ENCODE data around the gene GRK2. TPM values are rescaled to one million over a fixed set of nuclear protein-coding genes. Genes with fewer than 3 reads are reported as not detected.
A peak's percentile ranks its signal among the peaks of the same experiment; 100 is the strongest.

The GRK2 gene
- total RNA-seq, 2 experiments from 2014 or later: 280 to 397 TPM

DNA sequence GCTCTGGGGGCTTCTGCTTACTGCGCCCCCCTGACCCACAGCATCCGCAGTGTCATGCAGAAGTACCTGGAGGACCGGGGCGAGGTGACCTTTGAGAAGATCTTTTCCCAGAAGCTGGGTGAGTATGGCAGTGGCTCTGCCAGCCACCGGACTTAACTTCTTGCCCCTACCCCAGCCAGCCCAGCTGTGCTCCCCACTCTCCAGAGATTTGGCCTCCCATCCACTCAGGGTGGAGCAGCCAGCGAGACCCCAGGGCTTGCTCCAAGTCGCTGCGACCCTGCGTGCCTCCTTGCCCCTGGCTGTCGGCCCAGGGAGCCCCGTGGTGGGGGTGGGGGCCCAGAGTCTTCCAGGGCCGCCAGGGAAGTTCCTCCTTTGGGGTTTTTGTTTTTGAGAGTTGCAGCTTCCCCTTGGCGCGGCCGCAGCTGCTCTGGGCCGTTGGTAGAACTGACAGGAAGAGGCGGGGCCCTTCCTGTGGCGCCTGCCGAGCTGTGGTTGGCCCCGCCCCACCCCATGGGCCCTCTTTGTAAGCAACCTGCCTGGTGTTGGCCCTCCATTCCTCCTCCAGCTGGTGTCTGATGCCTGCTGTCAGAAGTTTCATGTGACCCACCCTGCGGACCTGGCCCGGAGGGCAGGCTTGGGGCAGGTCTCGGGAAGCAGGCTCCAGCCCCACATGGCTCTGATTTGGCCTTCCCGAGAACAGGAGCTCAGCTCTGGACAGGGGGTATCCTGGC is 11.1 kb downstream of the GRK2 start:
- no peak for TF ChIP-seq EZH2phosphoT487 (IDR thresholded peaks at IDR 0.05; ENCODE audit: borderline replicate concordance, low read depth, low read length)
- TF ChIP-seq, protein P1, sequence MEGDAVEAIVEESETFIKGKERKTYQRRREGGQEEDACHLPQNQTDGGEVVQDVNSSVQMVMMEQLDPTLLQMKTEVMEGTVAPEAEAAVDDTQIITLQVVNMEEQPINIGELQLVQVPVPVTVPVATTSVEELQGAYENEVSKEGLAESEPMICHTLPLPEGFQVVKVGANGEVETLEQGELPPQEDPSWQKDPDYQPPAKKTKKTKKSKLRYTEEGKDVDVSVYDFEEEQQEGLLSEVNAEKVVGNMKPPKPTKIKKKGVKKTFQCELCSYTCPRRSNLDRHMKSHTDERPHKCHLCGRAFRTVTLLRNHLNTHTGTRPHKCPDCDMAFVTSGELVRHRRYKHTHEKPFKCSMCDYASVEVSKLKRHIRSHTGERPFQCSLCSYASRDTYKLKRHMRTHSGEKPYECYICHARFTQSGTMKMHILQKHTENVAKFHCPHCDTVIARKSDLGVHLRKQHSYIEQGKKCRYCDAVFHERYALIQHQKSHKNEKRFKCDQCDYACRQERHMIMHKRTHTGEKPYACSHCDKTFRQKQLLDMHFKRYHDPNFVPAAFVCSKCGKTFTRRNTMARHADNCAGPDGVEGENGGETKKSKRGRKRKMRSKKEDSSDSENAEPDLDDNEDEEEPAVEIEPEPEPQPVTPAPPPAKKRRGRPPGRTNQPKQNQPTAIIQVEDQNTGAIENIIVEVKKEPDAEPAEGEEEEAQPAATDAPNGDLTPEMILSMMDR (conservative IDR thresholded peaks at IDR 0.05; ENCODE audit: low read length): no peak; the same call in 1 of the 2 replicates
- DNase-seq (ENCODE audit: low spot score): peak; percentile 99
- no peaks in the 10 kb centered on the region for H3K9me3 ChIP-seq (ENCODE audit: low read length)
- peaks cover 95% of the 10 kb centered on the region for H3K36me3 ChIP-seq (ENCODE audit: insufficient read depth, low read length)
- H3K4me2 ChIP-seq (ENCODE audit: low read length): peak overlapping the region; percentile 90
- H3K4me1 ChIP-seq (ENCODE audit: insufficient read depth, low read length, poor library complexity, severe bottlenecking): peaks cover 69% of the 10 kb centered on the region
- peaks cover 73% of the 10 kb centered on the region for H3K79me2 ChIP-seq (ENCODE audit: insufficient read depth, low read depth, low read length)
- peaks cover 7% of the 10 kb centered on the region; the same call in 1 of the 2 replicates for H4K20me1 ChIP-seq (ENCODE audit: insufficient read depth, low read length)
- POLR2A ChIA-PET: interaction anchor here (0.5 to 1.7 kb wide), 7 partner anchors 10 to 101 kb away, joined by 3 to 10 read pairs (median 4); partner anchors contain the start of genes ANKRD13D and POLD4
- H3K9me2 ChIP-seq (ENCODE audit: insufficient read depth, low read length): no peaks in the 10 kb centered on the region
- CTCF ChIA-PET (ENCODE audit: unreplicated experiment): interaction anchor here (1.2 to 2.0 kb wide), 2 partner anchors 9 to 11 kb away, joined by 3 to 6 read pairs; no protein-coding TSS in a partner anchor
- H3K27ac ChIP-seq (ENCODE audit: low read depth, low read length, poor library complexity, severe bottlenecking): peak overlapping the region; percentile 98
- no peak overlapping the region for H2AFZ ChIP-seq (ENCODE audit: low read length)
- no TSS peak for BruUV-seq (replicated peaks)
- H3K4me3 ChIP-seq (ENCODE audit: low read depth, low read length, poor library complexity, severe bottlenecking): peak overlapping the region; percentile 61
- intact Hi-C loops (cut with micrococcal nuclease; ENCODE audit: unreplicated experiment): loop anchor here (1.0 kb wide), 2 partner anchors 9 to 11 kb away; no protein-coding TSS in a partner anchor

DNA sequence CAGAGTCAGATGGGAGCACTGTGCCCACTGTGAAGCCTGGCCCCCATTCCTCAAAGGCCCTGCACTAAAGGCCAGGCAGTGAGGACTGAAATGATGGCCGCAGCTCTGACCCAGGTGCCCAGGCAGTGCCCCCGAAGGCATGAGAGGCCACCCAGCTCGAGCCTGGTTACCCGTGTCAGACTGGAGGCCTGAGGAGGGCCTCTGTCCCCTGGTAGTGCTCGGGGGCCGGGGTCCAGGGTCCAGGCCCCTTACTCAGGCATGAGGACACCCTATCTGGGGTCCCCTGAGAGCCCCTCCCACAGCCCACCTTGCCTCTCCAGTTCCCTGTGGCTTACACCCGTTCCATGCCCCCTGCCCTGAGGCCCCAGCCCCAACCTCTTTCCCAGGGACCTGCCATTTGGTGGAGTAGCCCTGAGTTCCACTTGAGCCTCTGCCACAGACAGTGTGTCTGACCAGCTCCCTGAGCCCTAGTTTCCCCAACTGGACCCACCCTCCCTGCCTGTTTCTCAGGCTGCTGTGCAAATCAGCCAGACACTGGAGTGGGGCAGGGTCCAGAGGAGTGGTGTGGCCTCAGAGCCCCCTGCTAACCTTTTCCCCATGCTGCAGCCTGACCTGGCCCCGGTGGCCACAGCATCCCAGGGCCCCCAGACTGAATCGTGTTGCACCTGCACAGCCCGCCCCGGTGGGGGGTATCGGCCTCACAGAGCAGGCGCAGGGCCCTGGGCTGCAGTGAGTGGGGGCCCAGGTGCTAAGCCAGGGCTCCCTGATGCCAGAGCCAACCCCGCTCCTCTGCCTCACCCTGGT is 12.1 kb downstream of the GRK2 start:
- Histone ChIP-seq H3K9me3 (ENCODE audit: low read length) (no peaks in the 10 kb centered on the region), H3K36me3 (ENCODE audit: insufficient read depth, low read length) (peaks cover 95% of the 10 kb centered on the region), H3K79me2 (ENCODE audit: insufficient read depth, low read depth, low read length) (peaks cover 63% of the 10 kb centered on the region), H3K27ac (ENCODE audit: low read depth, low read length, poor library complexity, severe bottlenecking) (peak overlapping the region; percentile 98), H3K4me1 (ENCODE audit: insufficient read depth, low read length, poor library complexity, severe bottlenecking) (peaks cover 60% of the 10 kb centered on the region), H4K20me1 (ENCODE audit: insufficient read depth, low read length) (no peaks in the 10 kb centered on the region), H2AFZ (ENCODE audit: low read length) (no peak overlapping the region), H3K9me2 (ENCODE audit: insufficient read depth, low read length) (no peaks in the 10 kb centered on the region), H3K4me2 (ENCODE audit: low read length) (peak overlapping the region; percentile 90), H3K4me3 (ENCODE audit: low read depth, low read length, poor library complexity, severe bottlenecking) (peak overlapping the region; percentile 61)
- ChIA-PET POLR2A (interaction anchor here (1.3 to 1.7 kb wide), 5 partner anchors 10 to 75 kb away, joined by 3 to 10 read pairs (median 4); partner anchors contain the start of genes ANKRD13D and POLD4), CTCF (ENCODE audit: unreplicated experiment) (interaction anchor here (1.2 to 2.0 kb wide), 2 partner anchors 10 kb away, joined by 3 to 6 read pairs; no protein-coding TSS in a partner anchor)
- intact Hi-C loops (cut with micrococcal nuclease; ENCODE audit: unreplicated experiment): no loop called here
- TF ChIP-seq EZH2phosphoT487 (IDR thresholded peaks at IDR 0.05; ENCODE audit: borderline replicate concordance, low read depth, low read length): no peak
- TF ChIP-seq, protein P1 (conservative IDR thresholded peaks at IDR 0.05; ENCODE audit: low read length): no peak
- DNase-seq (ENCODE audit: low spot score): no peak
- no TSS peak for BruUV-seq (replicated peaks)
